Keratinocyte (primary cell): ENCODE measurements around the gene CNPY1. TPM values are rescaled to one million over a fixed set of nuclear protein-coding genes. Genes with fewer than 3 reads are reported as not detected.

ENCODE experiments used
- DNase-seq: peaks from one replicate; pipeline ENCODE4 v3.0.0-alpha.2; 2011; ENCODE audit warnings: low read depth, missing footprints, low spot score
- FAIRE-seq: peaks from 2 replicates; lab custom pipeline; 2011; peaks lifted over from hg19 to GRCh38; lab: Jason Lieb, UNC
- H2AFZ ChIP-seq: 2 replicates; pipeline ENCODE4 v1.6.0; 2012; ENCODE audit warnings: low read length, control low read depth, inconsistent platforms; ENCODE audit not compliant: control insufficient read depth
- H3K27ac ChIP-seq: 2 replicates; pipeline ENCODE4 v1.5.1; 2011; ENCODE audit warnings: low read length; ENCODE audit not compliant: control insufficient read depth, insufficient read depth
- H3K27me3 ChIP-seq: 3 replicates; pipeline ENCODE4 v1.6.0; 2011; ENCODE audit warnings: low read length; ENCODE audit not compliant: control insufficient read depth, insufficient read depth; ENCODE audit errors: extremely low read depth
- H3K36me3 ChIP-seq, 2 experiments: 2 replicates in 1 of 2; 3 replicates in 1 of 2; pipeline ENCODE4 v1.5.1; 2011; ENCODE audit warnings: low read length in 2 of 2, mild to moderate bottlenecking in 1 of 2; ENCODE audit not compliant: control insufficient read depth in 2 of 2, insufficient read depth in 2 of 2; ENCODE audit errors: extremely low read depth in 1 of 2
- H3K4me1 ChIP-seq: 3 replicates; pipeline ENCODE4 v1.5.1; 2011; ENCODE audit warnings: low read length; ENCODE audit not compliant: control insufficient read depth, insufficient read depth; ENCODE audit errors: extremely low read depth
- H3K4me2 ChIP-seq: 3 replicates; pipeline ENCODE4 v1.6.0; 2011; ENCODE audit warnings: low read depth, low read length; ENCODE audit not compliant: control insufficient read depth, insufficient read depth; ENCODE audit errors: extremely low read depth
- H3K4me3 ChIP-seq, 3 experiments: fragments of 200-600 bp in 1 of 3; sonication (generic) in 1 of 3; 2 replicates in 2 of 3; 3 replicates in 1 of 3; pipeline ENCODE4 v1.5.1; 2011 to 2016; ENCODE audit warnings: low read length in 3 of 3, mild to moderate bottlenecking in 3 of 3, control low read depth in 2 of 3, inconsistent platforms in 1 of 3, low read depth in 1 of 3, mixed read lengths in 1 of 3, mixed run types in 1 of 3, moderate library complexity in 1 of 3; ENCODE audit not compliant: control insufficient read depth in 2 of 3, insufficient read depth in 2 of 3; ENCODE audit errors: extremely low read depth in 1 of 3
- H3K79me2 ChIP-seq: 2 replicates; pipeline ENCODE4 v1.6.0; 2012; ENCODE audit warnings: low read length; ENCODE audit not compliant: control insufficient read depth, insufficient read depth
- H3K9ac ChIP-seq: 3 replicates; pipeline ENCODE4 v1.6.0; 2011; ENCODE audit warnings: low read length; ENCODE audit not compliant: control insufficient read depth, insufficient read depth; ENCODE audit errors: extremely low read depth
- H3K9me1 ChIP-seq: 3 replicates; pipeline ENCODE4 v1.6.0; 2011; ENCODE audit warnings: low read length; ENCODE audit not compliant: control insufficient read depth, insufficient read depth; ENCODE audit errors: extremely low read depth
- H3K9me3 ChIP-seq: 2 replicates; pipeline ENCODE4 v1.5.1; 2012; ENCODE audit warnings: low read depth, low read length; ENCODE audit not compliant: control insufficient read depth
- H4K20me1 ChIP-seq: 3 replicates; pipeline ENCODE4 v1.6.0; 2011; ENCODE audit warnings: low read length; ENCODE audit not compliant: control insufficient read depth, insufficient read depth; ENCODE audit errors: extremely low read depth
- CTCF ChIP-seq, 3 experiments: IDR thresholded peaks in 1 of 3; conservative IDR thresholded peaks in 1 of 3; optimal IDR thresholded peaks in 1 of 3; 2 replicates in 2 of 3; 3 replicates in 1 of 3; pipeline versions ENCODE3 to v1.5.1; 2011; ENCODE audit warnings: low read length in 3 of 3, mild to moderate bottlenecking in 3 of 3, moderate library complexity in 2 of 3, control low read depth in 1 of 3, inconsistent platforms in 1 of 3; ENCODE audit not compliant: insufficient read depth in 2 of 3; ENCODE audit errors: extremely low read depth in 1 of 3
- EZH2 ChIP-seq: IDR thresholded peaks from one replicate; pipeline ENCODE4 v1.6.1; 2012; ENCODE audit warnings: inconsistent platforms, mild to moderate bottlenecking, low read length, moderate library complexity
- dilution Hi-C: fragments of 300-500 bp; cut with MboI; formaldehyde crosslinking; loops from one replicate; pipeline ENCODE4 v1.7.0; 2020; ENCODE audit warnings: low sequenced_read_pairs; ENCODE audit not compliant: extremely low pct_ligation_motif_present
- polyA plus RNA-seq, 5 experiments: library from polyadenylated mRNA; depleted of rRNA in 3 of 5; stranded (reverse) in 3 of 5; stranded (forward) in 1 of 5; unstranded in 1 of 5; fragments of >200 nt; gene quantifications; 1 replicate in 1 of 5; 2 replicates in 3 of 5; 3 replicates in 1 of 5; pipeline versions ENCODE4 v1.2.1 to v1.2.3, GENCODE V29; 2011 to 2012; ENCODE audit warnings: missing spikeins in 2 of 5, low read depth in 1 of 5, low replicate concordance in 1 of 5

The CNPY1 gene
- polyA plus RNA-seq, 1 donor (not counting 4 experiments of a cell fraction or from before 2014, with no cell fraction given) = not detected

GRCh38 chr7:155511702-155511996 is 34.7 kb downstream of the CNPY1 start:
- H3K9ac ChIP-seq = no peak overlapping the region
- TF ChIP-seq EZH2 (no peak), CTCF (optimal IDR thresholded peaks at IDR 0.05 in 1 of 3, IDR thresholded peaks at IDR 0.05 in 1 of 3, conservative IDR thresholded peaks at IDR 0.05 in 1 of 3; ENCODE audit: extremely low read depth in 1 of 3, insufficient read depth in 2 of 3, low read length in 3 of 3) (no peak)
- no peak for FAIRE-seq
- no peaks in the 10 kb centered on the region for H3K4me1 ChIP-seq
- no peak overlapping the region for H3K27ac ChIP-seq
- H3K4me2 ChIP-seq = no peak overlapping the region
- no peaks in the 10 kb centered on the region for H3K9me3 ChIP-seq
- no peak overlapping the region for H3K4me3 ChIP-seq
- no peak overlapping the region for H2AFZ ChIP-seq
- H4K20me1 ChIP-seq = no peaks in the 10 kb centered on the region
- H3K9me1 ChIP-seq = no peaks in the 10 kb centered on the region
- peaks cover 59% of the 10 kb centered on the region for H3K27me3 ChIP-seq
- dilution Hi-C loops = no loop called here
- H3K79me2 ChIP-seq = no peaks in the 10 kb centered on the region
- no peak for DNase-seq
- no peaks in the 10 kb centered on the region for H3K36me3 ChIP-seq

GRCh38 chr7:155510975-155511701 is 35.2 kb downstream of the CNPY1 start:
- Histone ChIP-seq H3K36me3 (no peaks in the 10 kb centered on the region), H3K9ac (no peak overlapping the region), H3K9me1 (no peaks in the 10 kb centered on the region), H3K9me3 (no peaks in the 10 kb centered on the region), H3K4me3 (no peak overlapping the region), H3K27ac (no peak overlapping the region), H4K20me1 (no peaks in the 10 kb centered on the region), H3K79me2 (no peaks in the 10 kb centered on the region), H3K4me1 (no peaks in the 10 kb centered on the region), H2AFZ (no peak overlapping the region), H3K27me3 (peaks cover 62% of the 10 kb centered on the region), H3K4me2 (no peak overlapping the region)
- TF ChIP-seq EZH2 = no peak
- dilution Hi-C loops = no loop called here
- no peak for DNase-seq
- FAIRE-seq = no peak
